ENCODE results near the gene B3GAT3. TPM values are rescaled to one million over a fixed set of nuclear protein-coding genes. Genes with fewer than 3 reads are reported as not detected.
A peak's percentile ranks its signal among the peaks of the same experiment; 100 is the strongest.
"Not testable (repeated sequence)": the region's sequence is repeated elsewhere in the genome, so short reads cannot be mapped to it uniquely, and the experiment has no call there.

The B3GAT3 gene
- total and polyA plus RNA-seq, 2 donors from 2014 or later: 50.6 to 66.2 TPM

DNA sequence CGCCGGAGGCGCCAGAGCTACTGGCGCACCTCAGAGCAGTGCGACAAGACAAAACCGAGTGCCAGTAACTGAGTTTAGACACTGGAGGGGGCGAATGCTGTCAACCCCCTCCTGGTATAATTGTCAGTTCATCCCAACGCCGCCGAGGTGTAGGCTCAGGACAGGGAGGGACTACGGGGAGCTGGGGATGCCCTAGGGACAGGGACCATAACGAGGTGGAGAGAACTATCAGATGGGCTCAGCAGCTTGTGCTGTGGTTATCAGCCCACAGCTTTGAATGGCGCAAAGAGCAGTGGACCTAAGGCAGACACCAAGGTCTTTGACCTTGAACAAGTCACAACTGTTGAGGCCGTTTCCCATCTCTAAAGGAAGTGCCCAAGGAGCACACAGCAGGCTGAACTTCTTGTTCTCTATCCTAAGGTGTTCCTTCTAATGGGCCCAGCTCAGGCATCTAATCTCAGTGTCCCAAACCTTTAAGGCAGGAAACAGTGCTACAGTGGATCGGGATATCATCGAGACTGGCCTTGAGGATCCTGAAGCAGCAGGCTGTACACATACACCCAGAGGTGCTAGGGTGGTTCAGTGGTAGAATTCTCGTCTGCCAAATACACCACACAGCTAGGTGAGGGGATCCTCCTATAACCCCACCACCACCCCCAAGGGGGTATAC, 29.5 kb downstream of the B3GAT3 start:
- FAIRE-seq (no peak), DNase-seq (peak in 1 of 5 donors; percentile 22)
- Histone ChIP-seq H3K9ac (ENCODE audit: low read length in 3 of 3) (peak overlapping the region; percentile 35 to 99 (median 90)), H3K36me3 (ENCODE audit: control insufficient read depth in 2 of 3, insufficient read depth in 3 of 3, low read length in 3 of 3) (peaks cover 3 to 40% (median 30%) of the 10 kb centered on the region in 3 donors), H3K27ac (ENCODE audit: low read depth in 2 of 2, low read length in 2 of 2) (peak overlapping the region; percentile 91 to 96), H3K27me3 (ENCODE audit: control insufficient read depth, insufficient read depth, low read length) (no peaks in the 10 kb centered on the region), H3K4me3 (ENCODE audit: low read length in 3 of 3) (peak overlapping the region; percentile 72 to 93 (median 73)), H3K9me3 (ENCODE audit: control insufficient read depth in 2 of 3, insufficient read depth in 1 of 3, low read length in 3 of 3) (no peaks in the 10 kb centered on the region), H3K4me1 (ENCODE audit: control insufficient read depth in 2 of 3, insufficient read depth in 2 of 3, low read depth in 1 of 3, low read length in 3 of 3) (peaks cover 4 to 16% (median 16%) of the 10 kb centered on the region in 3 donors)
- intact Hi-C loops (cut with DNase I): no loop called here
- TF ChIP-seq, protein P1, sequence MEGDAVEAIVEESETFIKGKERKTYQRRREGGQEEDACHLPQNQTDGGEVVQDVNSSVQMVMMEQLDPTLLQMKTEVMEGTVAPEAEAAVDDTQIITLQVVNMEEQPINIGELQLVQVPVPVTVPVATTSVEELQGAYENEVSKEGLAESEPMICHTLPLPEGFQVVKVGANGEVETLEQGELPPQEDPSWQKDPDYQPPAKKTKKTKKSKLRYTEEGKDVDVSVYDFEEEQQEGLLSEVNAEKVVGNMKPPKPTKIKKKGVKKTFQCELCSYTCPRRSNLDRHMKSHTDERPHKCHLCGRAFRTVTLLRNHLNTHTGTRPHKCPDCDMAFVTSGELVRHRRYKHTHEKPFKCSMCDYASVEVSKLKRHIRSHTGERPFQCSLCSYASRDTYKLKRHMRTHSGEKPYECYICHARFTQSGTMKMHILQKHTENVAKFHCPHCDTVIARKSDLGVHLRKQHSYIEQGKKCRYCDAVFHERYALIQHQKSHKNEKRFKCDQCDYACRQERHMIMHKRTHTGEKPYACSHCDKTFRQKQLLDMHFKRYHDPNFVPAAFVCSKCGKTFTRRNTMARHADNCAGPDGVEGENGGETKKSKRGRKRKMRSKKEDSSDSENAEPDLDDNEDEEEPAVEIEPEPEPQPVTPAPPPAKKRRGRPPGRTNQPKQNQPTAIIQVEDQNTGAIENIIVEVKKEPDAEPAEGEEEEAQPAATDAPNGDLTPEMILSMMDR (IDR thresholded peaks at IDR 0.05; ENCODE audit: borderline replicate concordance, extremely low read depth, insufficient read depth): no peak

DNA sequence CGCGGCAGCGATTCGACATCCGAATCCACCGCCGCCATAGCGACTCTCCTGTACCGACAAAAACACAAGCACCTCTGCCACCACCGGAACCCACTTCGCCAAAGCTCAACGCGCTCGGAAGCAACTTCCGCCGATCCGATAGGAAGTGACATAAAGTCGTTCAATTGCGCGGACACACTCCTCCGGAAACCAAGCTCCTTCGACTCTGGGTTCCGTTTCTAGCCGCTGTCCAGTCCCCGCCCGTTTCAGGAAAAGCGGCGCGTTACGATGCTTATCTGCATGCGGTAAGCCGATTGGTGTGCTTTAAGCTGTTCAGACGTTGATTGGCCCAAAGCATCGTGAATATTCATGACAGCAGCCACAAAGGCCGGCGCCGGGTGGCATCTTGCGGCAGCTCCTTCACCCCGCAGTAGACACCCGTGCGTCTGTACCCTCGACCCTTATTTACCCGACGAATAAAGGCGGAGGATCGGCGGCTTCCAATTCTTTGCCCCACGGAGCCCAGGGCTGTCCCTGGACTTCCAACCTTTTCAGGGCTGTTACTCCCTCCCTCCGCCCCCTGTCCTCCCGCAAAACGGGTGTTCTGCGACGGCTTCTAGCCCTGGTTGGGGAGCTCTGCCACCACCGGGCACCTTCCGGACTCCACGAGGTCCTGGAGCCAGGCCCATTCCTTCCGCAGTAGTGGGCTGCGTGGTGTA, 30.2 kb downstream of the B3GAT3 start, which contains the start of gene TUT1:
Gene TUT1 (minus strand): TSS at position 76 of the 698 bp plus-strand sequence. CDS start 38 bp downstream, at position 38.
- TF ChIP-seq, protein P1 (IDR thresholded peaks at IDR 0.05; ENCODE audit: borderline replicate concordance, extremely low read depth, insufficient read depth): peak; percentile 5
- no peaks in the 10 kb centered on the region for H3K27me3 ChIP-seq (ENCODE audit: control insufficient read depth, insufficient read depth, low read length)
- FAIRE-seq: peak; percentile 98

DNA sequence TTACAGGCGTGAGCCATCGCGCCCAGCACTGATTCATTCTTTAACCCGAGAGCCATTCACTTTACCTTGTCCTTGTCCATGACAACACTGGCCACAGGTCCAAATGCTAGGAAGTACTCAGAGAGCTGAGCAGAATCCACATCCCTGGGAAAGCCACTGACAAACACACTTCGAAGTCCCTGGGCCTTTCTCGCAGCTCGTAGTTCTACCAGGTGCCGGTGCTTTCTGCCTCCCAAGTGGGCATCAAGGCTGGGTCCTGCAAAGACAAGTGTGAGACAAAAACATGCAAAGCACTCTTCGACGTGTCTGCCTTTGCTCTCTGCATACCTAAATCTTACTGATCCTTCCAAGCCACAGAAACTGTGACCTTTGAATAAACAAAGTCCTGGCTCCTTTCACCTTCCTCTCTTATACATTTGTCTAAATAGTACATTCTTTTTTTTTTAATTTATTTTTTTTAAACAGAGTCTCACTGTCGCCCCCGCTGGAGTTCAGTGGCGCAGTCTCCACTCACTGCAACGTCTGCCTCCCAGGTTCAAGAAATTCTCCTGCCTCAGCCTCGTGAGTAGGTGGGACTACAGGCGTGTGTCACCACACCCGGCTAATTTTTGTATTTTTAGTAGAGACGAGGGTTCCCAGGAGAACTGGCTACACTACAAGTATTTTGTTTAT, 32.7 kb downstream of the B3GAT3 start:
- peak in 2 of 5 donors; percentile 29 to 55 for DNase-seq
- peaks cover 4 to 16% (median 16%) of the 10 kb centered on the region in 3 donors for H3K4me1 ChIP-seq (ENCODE audit: control insufficient read depth in 2 of 3, insufficient read depth in 2 of 3, low read depth in 1 of 3, low read length in 3 of 3)
- TF ChIP-seq, protein P1 (IDR thresholded peaks at IDR 0.05; ENCODE audit: borderline replicate concordance, extremely low read depth, insufficient read depth): no peak
- no peak for FAIRE-seq
- H3K36me3 ChIP-seq (ENCODE audit: control insufficient read depth in 2 of 3, insufficient read depth in 3 of 3, low read length in 3 of 3): peaks cover 3 to 17% (median 10%) of the 10 kb centered on the region in 3 donors
- no peak overlapping the region for H3K27ac ChIP-seq (ENCODE audit: low read depth in 2 of 2, low read length in 2 of 2)
- H3K9me3 ChIP-seq (ENCODE audit: control insufficient read depth in 2 of 3, insufficient read depth in 1 of 3, low read length in 3 of 3): no peaks in the 10 kb centered on the region
- H3K4me3 ChIP-seq (ENCODE audit: low read length in 3 of 3): no peak overlapping the region
- H3K9ac ChIP-seq (ENCODE audit: low read length in 3 of 3): no peak overlapping the region
- no peaks in the 10 kb centered on the region for H3K27me3 ChIP-seq (ENCODE audit: control insufficient read depth, insufficient read depth, low read length)
- intact Hi-C loops (cut with DNase I): no loop called here

More for the DNA sequence above, 30.2 kb downstream of the B3GAT3 start, which contains the start of gene TUT1:
- no peaks in the 10 kb centered on the region for H3K9me3 ChIP-seq (ENCODE audit: control insufficient read depth in 2 of 3, insufficient read depth in 1 of 3, low read length in 3 of 3)
- H3K4me3 ChIP-seq (ENCODE audit: low read length in 3 of 3): peak within 1 kb of the TSS; percentile 93 to 96 (median 95)
- intact Hi-C loops (cut with DNase I): no loop called here
- H3K27ac ChIP-seq (ENCODE audit: low read depth in 2 of 2, low read length in 2 of 2): peak within 1 kb of the TSS; percentile 91 to 96
- H3K4me1 ChIP-seq (ENCODE audit: control insufficient read depth in 2 of 3, insufficient read depth in 2 of 3, low read depth in 1 of 3, low read length in 3 of 3): peaks cover 4 to 16% (median 16%) of the 10 kb centered on the region in 3 donors
- H3K9ac ChIP-seq (ENCODE audit: low read length in 3 of 3): peak within 1 kb of the TSS; percentile 91 to 99 (median 95)
- peaks cover 3 to 36% (median 27%) of the 10 kb centered on the region in 3 donors for H3K36me3 ChIP-seq (ENCODE audit: control insufficient read depth in 2 of 3, insufficient read depth in 3 of 3, low read length in 3 of 3)
- DNase-seq: peak; percentile 98 to 100 (median 99)

DNA sequence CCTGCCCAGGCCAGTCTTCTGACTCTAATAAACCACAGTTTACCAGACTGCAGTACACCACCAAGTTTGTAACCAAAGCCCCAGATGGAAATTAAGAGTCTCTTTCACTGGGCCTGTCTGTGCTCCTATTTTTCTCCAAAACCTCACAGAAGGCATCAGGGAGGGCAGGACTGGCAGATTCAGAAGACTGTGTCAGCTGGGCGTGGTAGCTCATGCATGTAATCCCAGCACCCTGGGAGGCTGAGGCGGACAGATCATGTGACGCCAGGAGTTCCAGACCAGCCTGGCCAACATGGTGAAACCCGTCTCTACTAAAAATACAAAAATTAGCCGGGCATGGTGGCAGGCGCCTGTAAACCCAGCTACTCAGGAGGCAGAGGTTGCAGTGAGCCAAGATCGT, 36.4 kb downstream of the B3GAT3 start:
- FAIRE-seq; H3K4me1 ChIP-seq (ENCODE audit: control insufficient read depth in 2 of 3, insufficient read depth in 2 of 3, low read depth in 1 of 3, low read length in 3 of 3); intact Hi-C loops (cut with DNase I); H3K4me3 ChIP-seq (ENCODE audit: low read length in 3 of 3); H3K9me3 ChIP-seq (ENCODE audit: control insufficient read depth in 2 of 3, insufficient read depth in 1 of 3, low read length in 3 of 3); H3K27me3 ChIP-seq (ENCODE audit: control insufficient read depth, insufficient read depth, low read length): not testable (repeated sequence)
- Histone ChIP-seq H3K27ac (ENCODE audit: low read depth in 2 of 2, low read length in 2 of 2) (peak overlapping the region; percentile 43 to 44), H3K36me3 (ENCODE audit: control insufficient read depth in 2 of 3, insufficient read depth in 3 of 3, low read length in 3 of 3) (peaks cover 3 to 32% (median 8%) of the 10 kb centered on the region in 3 donors), H3K9ac (ENCODE audit: low read length in 3 of 3) (peak overlapping the region in 1 of 3 donors; percentile 19)
- peak in 1 of 5 donors; percentile 35 for DNase-seq

DNA sequence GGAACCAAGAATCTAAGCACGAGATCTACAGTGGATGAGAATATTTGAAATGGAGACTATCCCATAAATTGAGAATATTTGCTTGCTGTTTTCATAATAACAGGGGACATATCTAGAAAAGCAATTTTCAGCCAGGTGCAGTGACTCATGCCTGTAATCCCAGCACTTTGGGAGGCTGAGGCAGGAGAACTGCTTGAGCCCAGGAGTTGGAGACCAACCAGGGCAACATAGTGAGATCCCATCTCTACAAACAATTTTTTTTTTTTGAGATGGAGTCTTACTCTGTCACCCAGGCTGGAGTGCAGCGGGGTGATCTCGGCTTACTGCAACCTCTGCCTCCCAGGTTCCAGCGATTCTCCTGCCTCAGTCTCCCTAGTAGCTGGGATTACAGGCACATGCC, 40.1 kb downstream of the B3GAT3 start:
- H3K27ac ChIP-seq (ENCODE audit: low read depth in 2 of 2, low read length in 2 of 2); intact Hi-C loops (cut with DNase I); H3K9me3 ChIP-seq (ENCODE audit: control insufficient read depth in 2 of 3, insufficient read depth in 1 of 3, low read length in 3 of 3); H3K4me3 ChIP-seq (ENCODE audit: low read length in 3 of 3); H3K27me3 ChIP-seq (ENCODE audit: control insufficient read depth, insufficient read depth, low read length); DNase-seq; FAIRE-seq; H3K4me1 ChIP-seq (ENCODE audit: control insufficient read depth in 2 of 3, insufficient read depth in 2 of 3, low read depth in 1 of 3, low read length in 3 of 3); H3K9ac ChIP-seq (ENCODE audit: low read length in 3 of 3): not testable (repeated sequence)
- H3K36me3 ChIP-seq (ENCODE audit: control insufficient read depth in 2 of 3, insufficient read depth in 3 of 3, low read length in 3 of 3): peaks cover 4 to 33% (median 8%) of the 10 kb centered on the region in 3 donors
